Anterior cingulate cortex (tissue), 58 donors: ENCODE measurements around the gene PTPN4.
A peak's percentile ranks its signal among the peaks of the same experiment; 100 is the strongest.
"Not testable (repeated sequence)": the region's sequence is repeated elsewhere in the genome, so short reads cannot be mapped to it uniquely, and the experiment has no call there.

Source experiments
- DNase-seq, 58 donors: peaks; one replicate each; lab custom pipeline; 2025; lab: John Stamatoyannopoulos, UW

Gene PTPN4

GRCh38 chr2:120004254-120004653 is 244.5 kb downstream of the PTPN4 start:
- no peak for DNase-seq

GRCh38 chr2:120005834-120006521 is 246.3 kb downstream of the PTPN4 start:
- no peak for DNase-seq

- no peak for DNase-seq
Observed at GRCh38 chr2:120007851-120008250, 248.1 kb downstream of the PTPN4 start.

- no peak for DNase-seq
Observed at GRCh38 chr2:120012363-120012762, 252.6 kb downstream of the PTPN4 start.

GRCh38 chr2:120012771-120013596 is 253.3 kb downstream of the PTPN4 start, which contains the start of gene EPB41L5:
Gene EPB41L5 (plus strand): TSS chr2:120013077. CDS start chr2:120019085, 6,008 bp downstream.
- peak; percentile 27 to 95 (median 85) for DNase-seq

- DNase-seq = peak in 8 of 58 donors; percentile 6 to 52 (median 20)
Observed at GRCh38 chr2:120013597-120014223, 254.0 kb downstream of the PTPN4 start.

GRCh38 chr2:120014226-120014980 is 254.7 kb downstream of the PTPN4 start:
- DNase-seq = no peak

- no peak for DNase-seq
Observed at GRCh38 chr2:120016800-120017199, 257.1 kb downstream of the PTPN4 start.

GRCh38 chr2:120017201-120017600 is 257.5 kb downstream of the PTPN4 start:
- no peak for DNase-seq

GRCh38 chr2:120018549-120018948 is 258.8 kb downstream of the PTPN4 start:
- no peak for DNase-seq

GRCh38 chr2:120020554-120020953 is 260.8 kb downstream of the PTPN4 start:
- no peak for DNase-seq

- not testable (repeated sequence) for DNase-seq
Observed at GRCh38 chr2:120022505-120022904, 262.8 kb downstream of the PTPN4 start.

GRCh38 chr2:120026890-120027289 is 267.2 kb downstream of the PTPN4 start:
- no peak for DNase-seq

- DNase-seq = no peak
Observed at GRCh38 chr2:120028795-120029194, 269.1 kb downstream of the PTPN4 start.

GRCh38 chr2:120029672-120030640 is 270.2 kb downstream of the PTPN4 start:
- DNase-seq = no peak

- DNase-seq = no peak
Observed at GRCh38 chr2:120032297-120032696, 272.6 kb downstream of the PTPN4 start.
